ENCODE results near the gene IQSEC1.

Gene IQSEC1

GRCh38 chr3:13018561-13019242 lies 54.5 kb downstream of the IQSEC1 start:
- peak in 7 of 56 donors; percentile 27 to 42 (median 33) for DNase-seq

- DNase-seq: peak in 3 of 56 donors; percentile 18 to 61 (median 40)
Observed at GRCh38 chr3:13018043-13018451, 55.2 kb downstream of the IQSEC1 start.

GRCh38 chr3:13017361-13018042 lies 55.7 kb downstream of the IQSEC1 start:
- DNase-seq: no peak

- no peak for DNase-seq
Observed at GRCh38 chr3:13016721-13017255, 56.4 kb downstream of the IQSEC1 start.

GRCh38 chr3:13016083-13016720 lies 57.0 kb downstream of the IQSEC1 start:
- DNase-seq: peak in 9 of 56 donors; percentile 28 to 63 (median 39)

- DNase-seq: no peak
Observed at GRCh38 chr3:13015286-13016082, 57.7 kb downstream of the IQSEC1 start.

GRCh38 chr3:13014755-13015285 lies 58.4 kb downstream of the IQSEC1 start:
- no peak for DNase-seq

- no peak for DNase-seq
Observed at GRCh38 chr3:13013994-13014754, 59.1 kb downstream of the IQSEC1 start.

- DNase-seq: no peak
Observed at GRCh38 chr3:13013566-13013965, 59.7 kb downstream of the IQSEC1 start.

GRCh38 chr3:13013151-13013561 lies 60.1 kb downstream of the IQSEC1 start:
- DNase-seq: no peak

- DNase-seq: peak in 25 of 56 donors; percentile 22 to 81 (median 41)
Observed at GRCh38 chr3:13012221-13012691, 61.0 kb downstream of the IQSEC1 start.

GRCh38 chr3:13011573-13012220 lies 61.5 kb downstream of the IQSEC1 start:
- peak in 6 of 56 donors; percentile 23 to 37 (median 28) for DNase-seq

- DNase-seq: no peak
Observed at GRCh38 chr3:13010780-13011572, 62.3 kb downstream of the IQSEC1 start.

- DNase-seq: no peak
Observed at GRCh38 chr3:13009946-13010315, 63.3 kb downstream of the IQSEC1 start.

GRCh38 chr3:13009132-13009945 lies 63.9 kb downstream of the IQSEC1 start:
- peak in 7 of 56 donors; percentile 26 to 58 (median 39) for DNase-seq

GRCh38 chr3:13008155-13008995 lies 64.9 kb downstream of the IQSEC1 start:
- no peak for DNase-seq
